ENCODE measurements around the gene ARHGAP45. TPM values are rescaled to one million over a fixed set of nuclear protein-coding genes. Genes with fewer than 3 reads are reported as not detected.
"Not testable (repeated sequence)": the region's sequence is repeated elsewhere in the genome, so short reads cannot be mapped to it uniquely, and the experiment has no call there.

Gene ARHGAP45
- total RNA-seq (1,000 to 10,000 TPM; 1,025 to 1,060 TPM), polyA plus RNA-seq (100 to 1,000 TPM; 261 to 681 (median 358) TPM), total RNA-seq (297 to 1,516 (median 1,038) reads per million in 6 experiments)

GRCh38 chr19:1066748-1067340 lies at the start of gene ARHGAP45:
Gene ARHGAP45 (plus strand): TSS chr19:1067167. CDS start chr19:1067406, 239 bp downstream.
- Mint-ChIP-seq H3K4me3 (peak within 1 kb of the TSS; percentile 89 to 99 (median 92)), H3K4me1 (peaks cover 19 to 50% (median 41%) of the 10 kb centered on the region in 4 donors), H3K9me3 (no peaks in the 10 kb centered on the region), H3K27ac (peak within 1 kb of the TSS; percentile 89 to 99 (median 97)), H3K27me3 (no peaks in the 10 kb centered on the region), H3K36me3 (peaks cover 0 to 29% (median 14%) of the 10 kb centered on the region in 3 donors)
- ATAC-seq, result peak; percentile 53 to 58
- peak; percentile 79 to 94 (median 87) for DNase-seq
- POLR2A ChIA-PET, result interaction anchor here (0.5 to 31.7 kb wide), 32 partner anchors 11 to 1976 kb away, joined by 3 to 2279 read pairs (median 6); partner anchors contain the start of genes ABCA7, ATP5F1D, CIRBP and CNN2

- H3K4me1 Mint-ChIP-seq, result peaks cover 20 to 55% (median 50%) of the 10 kb centered on the region in 4 donors
Observed at GRCh38 chr19:1017906-1018305, 49.1 kb upstream of the ARHGAP45 start.

GRCh38 chr19:1018393-1018792 lies 48.6 kb upstream of the ARHGAP45 start:
- no peaks in the 10 kb centered on the region for H3K9me3 Mint-ChIP-seq
- H3K27ac Mint-ChIP-seq, result peak overlapping the region in 4 of 10 donors; percentile 11 to 74 (median 28)
- H3K4me1 Mint-ChIP-seq, result peaks cover 20 to 55% (median 50%) of the 10 kb centered on the region in 4 donors
- H3K36me3 Mint-ChIP-seq, result peaks cover 0 to 9% (median 0%) of the 10 kb centered on the region in 3 donors
- peak overlapping the region; percentile 86 to 94 (median 90) for H3K4me3 Mint-ChIP-seq
- ATAC-seq (no peak), DNase-seq (no peak)
- POLR2A ChIA-PET, result interaction anchor here (0.7 to 22.1 kb wide), 8 partner anchors 11 to 250 kb away, joined by 3 to 1566 read pairs (median 9); partner anchors contain the start of genes ABCA7, ARHGAP45 and GPX4
- peaks cover 0 to 6% (median 0%) of the 10 kb centered on the region in 5 donors for H3K27me3 Mint-ChIP-seq

More at GRCh38 chr19:1017906-1018305, 49.1 kb upstream of the ARHGAP45 start:
- Mint-ChIP-seq H3K36me3 (peaks cover 0 to 9% (median 0%) of the 10 kb centered on the region in 3 donors), H3K27ac (peak overlapping the region in 5 of 10 donors; percentile 36 to 76 (median 72)), H3K27me3 (peaks cover 0 to 6% (median 0%) of the 10 kb centered on the region in 5 donors), H3K9me3 (no peaks in the 10 kb centered on the region), H3K4me3 (peak overlapping the region in 8 of 10 donors; percentile 14 to 94 (median 54))
- no peak for DNase-seq
- POLR2A ChIA-PET, result interaction anchor here (1.1 to 22.1 kb wide), 3 partner anchors 9 to 60 kb away, joined by 3 to 1566 read pairs (median 11); partner anchors contain the start of genes ARHGAP45, CNN2 and WDR18
- ATAC-seq, result no peak

- POLR2A ChIA-PET, result interaction anchor here (0.6 to 22.1 kb wide), 15 partner anchors 9 to 250 kb away, joined by 3 to 1566 read pairs (median 6); partner anchors contain the start of genes ABCA7, ARHGAP45, ATP5F1D and GPX4
- ATAC-seq (no peak), DNase-seq (no peak)
- Mint-ChIP-seq H3K4me1 (peaks cover 19 to 56% (median 50%) of the 10 kb centered on the region in 4 donors), H3K27ac (peak overlapping the region in 9 of 10 donors; percentile 11 to 95 (median 70)), H3K36me3 (peaks cover 0 to 8% (median 0%) of the 10 kb centered on the region in 3 donors), H3K9me3 (no peaks in the 10 kb centered on the region), H3K4me3 (peak overlapping the region; percentile 86 to 94 (median 90)), H3K27me3 (peaks cover 0 to 6% (median 0%) of the 10 kb centered on the region in 5 donors)
Observed at GRCh38 chr19:1018932-1019615, 47.9 kb upstream of the ARHGAP45 start.

- Mint-ChIP-seq H3K27ac (peak overlapping the region in 9 of 10 donors; percentile 91 to 100 (median 96)), H3K4me3 (peak overlapping the region; percentile 86 to 94 (median 90)), H3K9me3 (no peaks in the 10 kb centered on the region), H3K4me1 (peaks cover 18 to 56% (median 49%) of the 10 kb centered on the region in 4 donors), H3K27me3 (peaks cover 0 to 6% (median 0%) of the 10 kb centered on the region in 5 donors), H3K36me3 (peaks cover 0 to 6% (median 0%) of the 10 kb centered on the region in 3 donors)
- DNase-seq, result no peak
- ATAC-seq, result no peak
- POLR2A ChIA-PET, result interaction anchor here (0.6 to 22.1 kb wide), 16 partner anchors 9 to 222 kb away, joined by 3 to 1566 read pairs (median 6); partner anchors contain the start of genes ABCA7, ARHGAP45, ATP5F1D and GPX4
Observed at GRCh38 chr19:1019616-1019961, 47.4 kb upstream of the ARHGAP45 start.

- H3K4me1 Mint-ChIP-seq, result peaks cover 18 to 57% (median 49%) of the 10 kb centered on the region in 4 donors
- H3K9me3 Mint-ChIP-seq, result no peaks in the 10 kb centered on the region
- POLR2A ChIA-PET, result interaction anchor here (0.6 to 22.1 kb wide), 22 partner anchors 8 to 222 kb away, joined by 3 to 1566 read pairs (median 4); partner anchors contain the start of genes ABCA7, ARHGAP45, ATP5F1D and GPX4
- H3K27ac Mint-ChIP-seq, result peak overlapping the region; percentile 85 to 100 (median 96)
- DNase-seq, result peak in 1 of 10 donors; percentile 39
- peaks cover 0 to 6% (median 0%) of the 10 kb centered on the region in 5 donors for H3K27me3 Mint-ChIP-seq
- H3K4me3 Mint-ChIP-seq, result peak overlapping the region; percentile 86 to 94 (median 90)
- ATAC-seq, result no peak
- H3K36me3 Mint-ChIP-seq, result peaks cover 0 to 6% (median 0%) of the 10 kb centered on the region in 3 donors
Observed at GRCh38 chr19:1019980-1020867, 46.7 kb upstream of the ARHGAP45 start.

GRCh38 chr19:1020868-1021425 lies 46.0 kb upstream of the ARHGAP45 start, which contains the start of gene TMEM259:
Gene TMEM259 (minus strand): TSS chr19:1021123. CDS start chr19:1020996, 127 bp downstream.
- POLR2A ChIA-PET, result interaction anchor here (0.6 to 22.1 kb wide), 18 partner anchors 8 to 254 kb away, joined by 3 to 1566 read pairs (median 4); partner anchors contain the start of genes ABCA7, ARHGAP45, CIRBP and FAM174C
- H3K4me1 Mint-ChIP-seq, result peaks cover 18 to 53% (median 47%) of the 10 kb centered on the region in 4 donors
- peaks cover 0 to 6% (median 0%) of the 10 kb centered on the region in 3 donors for H3K36me3 Mint-ChIP-seq
- H3K27me3 Mint-ChIP-seq, result peaks cover 0 to 6% (median 0%) of the 10 kb centered on the region in 5 donors
- H3K27ac Mint-ChIP-seq, result peak within 1 kb of the TSS; percentile 96 to 100 (median 99)
- no peaks in the 10 kb centered on the region for H3K9me3 Mint-ChIP-seq
- peak; percentile 84 to 86 for ATAC-seq
- DNase-seq, result peak in 9 of 10 donors; percentile 94 to 99 (median 97)
- H3K4me3 Mint-ChIP-seq, result peak within 1 kb of the TSS; percentile 86 to 94 (median 91)

- not testable (repeated sequence) for H3K27me3 Mint-ChIP-seq, ATAC-seq, H3K36me3 Mint-ChIP-seq, DNase-seq, H3K4me3 Mint-ChIP-seq, H3K9me3 Mint-ChIP-seq
- H3K27ac Mint-ChIP-seq, result peak overlapping the region in 3 of 10 donors; percentile 28 to 60 (median 33)
- POLR2A ChIA-PET, result interaction anchor here (0.9 to 22.1 kb wide), 4 partner anchors 9 to 79 kb away, joined by 4 to 1566 read pairs (median 212); partner anchors contain the start of genes ABCA7 and ARHGAP45
- H3K4me1 Mint-ChIP-seq, result peaks cover 12 to 36% (median 25%) of the 10 kb centered on the region in 4 donors
Observed at GRCh38 chr19:1023883-1024188, 43.1 kb upstream of the ARHGAP45 start.

- POLR2A ChIA-PET, result interaction anchor here (0.9 to 22.1 kb wide), 4 partner anchors 16 to 244 kb away, joined by 3 to 1566 read pairs (median 218); partner anchors contain the start of genes ABCA7, ARHGAP45 and CIRBP
- Mint-ChIP-seq H3K4me3 (peak overlapping the region in 4 of 10 donors; percentile 29 to 44 (median 36)), H3K4me1 (peaks cover 13 to 30% (median 22%) of the 10 kb centered on the region in 4 donors), H3K27ac (peak overlapping the region in 3 of 10 donors; percentile 43 to 79 (median 67))
- not testable (repeated sequence) for H3K36me3 Mint-ChIP-seq, H3K9me3 Mint-ChIP-seq, DNase-seq, ATAC-seq, H3K27me3 Mint-ChIP-seq
Observed at GRCh38 chr19:1025080-1025479, 41.9 kb upstream of the ARHGAP45 start.

- H3K4me3 Mint-ChIP-seq, result peak within 1 kb of the TSS; percentile 94 to 99 (median 98)
Observed at GRCh38 chr19:1025960-1026782, 40.8 kb upstream of the ARHGAP45 start, which contains the start of gene CNN2. Gene CNN2 (plus strand): TSS chr19:1026608. CDS start chr19:1026662, 54 bp downstream.

More at GRCh38 chr19:1025960-1026782, 40.8 kb upstream of the ARHGAP45 start, which contains the start of gene CNN2:
- Mint-ChIP-seq H3K27me3 (peaks cover 0 to 5% (median 0%) of the 10 kb centered on the region in 5 donors), H3K4me1 (peaks cover 15 to 37% (median 29%) of the 10 kb centered on the region in 4 donors), H3K9me3 (no peaks in the 10 kb centered on the region), H3K36me3 (peaks cover 0 to 11% (median 0%) of the 10 kb centered on the region in 3 donors), H3K27ac (peak within 1 kb of the TSS; percentile 89 to 98 (median 96))
- POLR2A ChIA-PET, result interaction anchor here (0.6 to 22.1 kb wide), 18 partner anchors 9 to 249 kb away, joined by 3 to 1566 read pairs (median 6); partner anchors contain the start of genes ABCA7, ARHGAP45, CIRBP and FAM174C
- DNase-seq (peak in 8 of 10 donors; percentile 46 to 71 (median 56)), ATAC-seq (peak; percentile 13 to 34)

Data from naive thymus-derived CD8-positive, alpha-beta T cell (primary cell).